BJ (cell line): Measurements from ENCODE around the gene PDE6D. TPM values are rescaled to one million over a fixed set of nuclear protein-coding genes. Genes with fewer than 3 reads are reported as not detected.

ENCODE experiments used
- CTCF ChIA-PET: fragments of 350-600 bp; formaldehyde crosslinking; extraction: SDS; loops from one replicate; lab custom pipeline; 2021; ENCODE audit warnings: antibody characterized with exemption, inconsistent platforms; lab: Yijun Ruan, JAX
- POLR2A ChIA-PET: fragments of 300-600 bp; sonication (Branson Sonifier 250); formaldehyde crosslinking; extraction: SDS; loops from one replicate; lab custom pipeline; 2021; ENCODE audit warnings: antibody characterized with exemption; lab: Charles Lee
- DNase-seq: peaks from one replicate; pipeline ENCODE4 v3.0.0-alpha.2; 2011; ENCODE audit warnings: low read depth
- H3K27me3 ChIP-seq: 2 replicates; pipeline ENCODE4 v1.6.0; 2011; ENCODE audit warnings: low read length; ENCODE audit not compliant: control insufficient read depth, insufficient read depth
- H3K36me3 ChIP-seq: 2 replicates; pipeline ENCODE4 v1.5.1; 2011; ENCODE audit warnings: low read length; ENCODE audit not compliant: control insufficient read depth, insufficient read depth
- H3K4me3 ChIP-seq: 2 replicates; pipeline ENCODE4 v1.5.1; 2011; ENCODE audit warnings: low read depth, mild to moderate bottlenecking, control low read depth, low read length
- CTCF ChIP-seq: IDR thresholded peaks from 2 replicates; pipeline ENCODE4 v1.5.1; 2011; ENCODE audit warnings: low read depth, mild to moderate bottlenecking, control low read depth, inconsistent platforms, low read length, moderate library complexity; ENCODE audit not compliant: insufficient read depth
- polyA plus RNA-seq: library from polyadenylated mRNA; depleted of rRNA; stranded (reverse); fragments of >200 nt; gene quantifications from 2 replicates; pipeline ENCODE4 v1.2.3, GENCODE V29; 2011; rRNA removed
- small RNA-seq: library from RNA; depleted of rRNA; stranded (forward); fragments of <200 nt; gene quantifications from one replicate; pipeline ENCODE3, GENCODE V24; 2012; ENCODE audit warnings: low replicate concordance, low read depth; ENCODE audit not compliant: insufficient read length

PDE6D gene
- polyA plus RNA-seq, 1 experiment: 28.7 TPM

GRCh38 chr2:231682603-231683291, 98.3 kb downstream of the PDE6D start:
- DNase-seq: no peak
- CTCF ChIA-PET: interaction anchor here (2.5 to 25.3 kb wide), 4 partner anchors 9 to 32 kb away, joined by 8 to 719 read pairs (median 14); no protein-coding TSS in a partner anchor

More at GRCh38 chr2:231682603-231683291, 98.3 kb downstream of the PDE6D start:
- TF ChIP-seq CTCF: no peak
- Histone ChIP-seq H3K36me3 (no peaks in the 10 kb centered on the region), H3K4me3 (no peak overlapping the region), H3K27me3 (no peaks in the 10 kb centered on the region)
- POLR2A ChIA-PET: no interaction called here

Small RNA genes lying within 50 kb of the gene (small RNA-seq; reads per million reads assigned to genes)
- gene AC073476.4 (not detected), gene RF00015 (not detected)

Other genes with a start within 250 kb of the PDE6D start
- gene TEX44, start 188.4 kb downstream of the PDE6D start, polyA plus RNA-seq: not detected in 2 replicates
- gene PTMA, start 72.8 kb downstream of the PDE6D start, polyA plus RNA-seq: 363 and 447 TPM in 2 replicates
- gene COPS7B, start 5.2 kb upstream of the PDE6D start, polyA plus RNA-seq: 40.8 and 52.7 TPM in 2 replicates
- gene NPPC, start 145.1 kb upstream of the PDE6D start, polyA plus RNA-seq: not detected in 2 replicates
- 8.2 and 12.4 TPM in 2 replicates for gene DIS3L2, start 180.4 kb upstream of the PDE6D start, polyA plus RNA-seq